NCI-H1092 (cell line): ENCODE measurements around the gene DLGAP3.
A peak's percentile ranks its signal among the peaks of the same experiment; 100 is the strongest.
"Not testable (repeated sequence)": the region's sequence is repeated elsewhere in the genome, so short reads cannot be mapped to it uniquely, and the experiment has no call there.

Source experiments
- DNase-seq: peaks from one replicate; lab custom pipeline; 2025; lab: John Stamatoyannopoulos, UW

The DLGAP3 gene

GRCh38 chr1:34833711-34834110, 95.7 kb downstream of the DLGAP3 start:
- no peak for DNase-seq

GRCh38 chr1:34831721-34832246, 97.7 kb downstream of the DLGAP3 start:
- DNase-seq = no peak

- no peak for DNase-seq
These were observed 100.2 kb downstream of the DLGAP3 start for GRCh38 chr1:34829250-34829649.

GRCh38 chr1:34828611-34829010, 100.8 kb downstream of the DLGAP3 start:
- DNase-seq = no peak

- no peak for DNase-seq
These were observed 102.0 kb downstream of the DLGAP3 start for GRCh38 chr1:34827341-34827941.

GRCh38 chr1:34825455-34826091, 103.9 kb downstream of the DLGAP3 start:
- peak; percentile 32 for DNase-seq

- DNase-seq = no peak
These were observed 104.5 kb downstream of the DLGAP3 start for GRCh38 chr1:34824817-34825454.

- no peak for DNase-seq
These were observed 107.2 kb downstream of the DLGAP3 start for GRCh38 chr1:34822202-34822601.

- not testable (repeated sequence) for DNase-seq
These were observed 110.6 kb downstream of the DLGAP3 start for GRCh38 chr1:34818862-34819261.

GRCh38 chr1:34816778-34817177, 112.7 kb downstream of the DLGAP3 start:
- no peak for DNase-seq

- no peak for DNase-seq
These were observed 113.1 kb downstream of the DLGAP3 start for GRCh38 chr1:34816332-34816731.
